ENCODE results near the gene QRFP. TPM values are rescaled to one million over a fixed set of nuclear protein-coding genes. Genes with fewer than 3 reads are reported as not detected.

The QRFP gene, protein sequence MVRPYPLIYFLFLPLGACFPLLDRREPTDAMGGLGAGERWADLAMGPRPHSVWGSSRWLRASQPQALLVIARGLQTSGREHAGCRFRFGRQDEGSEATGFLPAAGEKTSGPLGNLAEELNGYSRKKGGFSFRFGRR
- not detected in 2 replicates for total RNA-seq

DNA sequence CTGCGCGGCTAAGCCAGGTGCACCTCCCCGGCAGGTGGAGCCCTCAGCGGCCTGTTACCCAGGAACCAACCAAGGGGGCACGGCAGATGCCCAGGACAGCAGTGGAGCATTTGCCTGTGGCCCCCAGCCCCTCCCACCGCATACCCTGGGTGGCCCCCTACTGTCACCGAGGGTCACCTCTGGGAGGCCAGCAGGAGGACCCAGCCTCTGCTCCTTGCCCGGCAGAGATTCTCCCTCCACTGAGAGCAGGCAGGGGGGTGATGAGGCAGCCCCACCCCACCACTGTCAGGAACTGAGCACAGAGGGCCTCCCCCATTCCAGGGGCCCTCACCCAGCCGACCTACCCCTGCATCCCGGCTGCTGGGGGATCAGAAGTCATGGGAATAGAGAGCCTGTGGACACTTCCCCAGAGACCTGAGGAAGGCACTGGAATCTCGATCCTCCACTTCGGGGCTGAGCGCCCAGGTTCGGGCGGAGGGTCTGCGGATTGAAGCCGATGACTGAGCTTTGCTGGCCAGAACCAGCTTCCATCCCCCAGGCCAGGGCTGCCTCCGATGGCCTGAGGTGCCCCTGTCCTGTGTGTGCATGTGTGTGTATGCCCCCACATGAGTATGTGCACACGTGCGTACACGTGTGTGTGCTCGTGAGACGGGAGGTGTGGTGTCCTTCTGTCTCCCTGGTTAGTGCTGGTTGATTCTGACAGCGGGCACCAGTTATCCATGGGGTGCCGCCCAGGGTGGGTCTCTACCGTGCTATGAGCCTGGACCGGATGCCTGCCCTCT is at the start of gene QRFP:
QRFP (minus strand) TSS at position 580 of the 782 bp plus-strand sequence. CDS start 2,974 bp downstream, outside the sequence.

GRCh38 chr9:130938652-130939404 is 42.2 kb upstream of the QRFP start, which contains the start of gene FIBCD1:
Gene FIBCD1, minus strand, starts transcription at chr9:130939247. Its CDS starts 640 bp downstream, at chr9:130938607.

Other genes with a start within 250 kb of the QRFP start
- not detected in 2 replicates for gene PRDM12, start 232.2 kb downstream of the QRFP start, total RNA-seq
- gene EXOSC2, start 203.0 kb downstream of the QRFP start, total RNA-seq, result 13.3 and 15.8 TPM in 2 replicates
- gene ABL1, start 61.6 kb downstream of the QRFP start, total RNA-seq, result 39.7 and 44.8 TPM in 2 replicates
- 0.33 and 0.79 TPM in 2 replicates for gene FIBCD1, start 42.4 kb upstream of the QRFP start, total RNA-seq
- under 0.01 and 0.39 TPM in 2 replicates for gene LAMC3, start 112.4 kb upstream of the QRFP start, total RNA-seq
- 39.0 and 48.7 TPM in 2 replicates for gene AIF1L, start 199.7 kb upstream of the QRFP start, total RNA-seq
- 24.0 and 24.7 TPM in 2 replicates for gene NUP214, start 228.8 kb upstream of the QRFP start, total RNA-seq